Right lobe of liver (tissue), 4 donors: ENCODE measurements around the gene CREB3.
A peak's percentile ranks its signal among the peaks of the same experiment; 100 is the strongest.

Experiments
- POLR2A ChIP-seq: fragments of 450-650 bp; IDR thresholded peaks from one replicate; pipeline ENCODE4 v1.6.1; 2017; ENCODE audit warnings: antibody characterized with exemption, mild to moderate bottlenecking
- TF ChIP-seq, protein P1 (sequence below), 4 donors: fragments of 200-600 bp in 3 of 4; fragments of 450-650 bp in 1 of 4; IDR thresholded peaks; one replicate each; pipeline versions ENCODE4 v1.5.1 to v1.8.0; 2016 to 2022; ENCODE audit warnings: antibody characterized with exemption in 4 of 4, mild to moderate bottlenecking in 2 of 4
- donor health status: DM: no; HTN: no; CAD: no.
- donor health status: DM: no; HTN: no; CAD: no.
- donor health status: DM: no; HTN: yes; CAD: no.

DNA sequence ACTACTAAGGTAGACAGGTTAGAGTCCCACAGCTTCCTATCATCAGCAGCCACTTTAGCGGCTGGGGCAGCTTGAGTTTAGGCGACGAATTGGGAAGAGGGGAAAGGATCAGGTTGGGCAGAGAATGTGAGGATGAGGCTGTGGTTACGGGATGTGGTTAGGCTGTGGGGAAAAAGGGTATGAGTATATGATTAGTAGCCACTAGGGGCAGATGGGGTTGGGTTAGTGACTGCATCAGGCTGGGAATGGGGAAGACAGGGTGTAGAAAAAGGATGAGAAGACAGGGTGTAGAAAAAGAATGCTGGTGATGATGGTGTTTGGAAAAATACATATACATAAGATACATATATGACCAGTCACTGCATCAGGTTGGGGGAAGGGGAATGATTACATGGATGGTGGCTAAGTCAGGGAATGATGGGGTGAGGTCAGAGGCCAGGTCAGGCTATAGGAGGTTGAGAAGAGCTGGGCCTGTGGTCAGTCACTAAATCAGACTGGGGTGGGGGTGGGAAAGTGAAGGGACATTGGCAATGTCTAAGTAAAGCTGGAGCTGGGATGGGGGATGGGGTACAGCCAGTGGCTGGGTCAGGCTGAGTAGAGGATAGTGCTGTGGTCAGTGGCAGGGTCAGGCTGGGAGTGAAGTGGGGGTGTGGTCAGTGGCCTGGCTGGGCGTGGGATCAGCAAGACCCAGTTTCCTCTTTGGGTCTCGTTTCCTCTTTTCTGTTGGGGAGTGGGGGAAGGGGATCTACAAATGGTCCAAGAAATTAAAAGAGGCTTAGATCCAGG, 2.6 kb upstream of the CREB3 start:
- TF ChIP-seq POLR2A: no peak
- TF ChIP-seq, protein P1, sequence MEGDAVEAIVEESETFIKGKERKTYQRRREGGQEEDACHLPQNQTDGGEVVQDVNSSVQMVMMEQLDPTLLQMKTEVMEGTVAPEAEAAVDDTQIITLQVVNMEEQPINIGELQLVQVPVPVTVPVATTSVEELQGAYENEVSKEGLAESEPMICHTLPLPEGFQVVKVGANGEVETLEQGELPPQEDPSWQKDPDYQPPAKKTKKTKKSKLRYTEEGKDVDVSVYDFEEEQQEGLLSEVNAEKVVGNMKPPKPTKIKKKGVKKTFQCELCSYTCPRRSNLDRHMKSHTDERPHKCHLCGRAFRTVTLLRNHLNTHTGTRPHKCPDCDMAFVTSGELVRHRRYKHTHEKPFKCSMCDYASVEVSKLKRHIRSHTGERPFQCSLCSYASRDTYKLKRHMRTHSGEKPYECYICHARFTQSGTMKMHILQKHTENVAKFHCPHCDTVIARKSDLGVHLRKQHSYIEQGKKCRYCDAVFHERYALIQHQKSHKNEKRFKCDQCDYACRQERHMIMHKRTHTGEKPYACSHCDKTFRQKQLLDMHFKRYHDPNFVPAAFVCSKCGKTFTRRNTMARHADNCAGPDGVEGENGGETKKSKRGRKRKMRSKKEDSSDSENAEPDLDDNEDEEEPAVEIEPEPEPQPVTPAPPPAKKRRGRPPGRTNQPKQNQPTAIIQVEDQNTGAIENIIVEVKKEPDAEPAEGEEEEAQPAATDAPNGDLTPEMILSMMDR (IDR thresholded peaks at IDR 0.05): peak; percentile 31 to 39 (median 36)
